Neural crest cell (in vitro differentiated cells): ENCODE results near the gene CCDC175. TPM values are rescaled to one million over a fixed set of nuclear protein-coding genes. Genes with fewer than 3 reads are reported as not detected.

ENCODE experiments used
- DNase-seq: peaks from one replicate; pipeline ENCODE4 v3.0.0; 2021; ENCODE audit warnings: low read depth, mixed read lengths, low spot score
- H3K27ac Mint-ChIP-seq: one replicate; pipeline ENCODE4 v1.8.0; 2021; ENCODE audit warnings: mild to moderate bottlenecking, mixed read lengths; ENCODE audit not compliant: unreplicated experiment
- H3K27me3 Mint-ChIP-seq: 2 replicates; pipeline ENCODE4 v1.8.0; 2021; ENCODE audit warnings: low read depth, mild to moderate bottlenecking, mixed read lengths
- H3K36me3 Mint-ChIP-seq: 2 replicates; pipeline ENCODE4 v1.8.0; 2021; ENCODE audit warnings: low read depth, mild to moderate bottlenecking, mixed read lengths
- H3K4me1 Mint-ChIP-seq: 2 replicates; pipeline ENCODE4 v1.8.0; 2021; ENCODE audit warnings: mixed read lengths
- H3K4me3 Mint-ChIP-seq: one replicate; pipeline ENCODE4 v1.8.0; 2021; ENCODE audit warnings: mild to moderate bottlenecking, mixed read lengths
- H3K9me3 Mint-ChIP-seq: 2 replicates; pipeline ENCODE4 v1.8.0; 2021; ENCODE audit warnings: mixed read lengths
- total RNA-seq: library from RNA; stranded (reverse); gene quantifications from 2 replicates; pipeline ENCODE4 v1.2.1, GENCODE V29; 2021
- TF ChIP-seq, protein P1 (sequence below): fragments of 200-600 bp; sonication (generic); conservative IDR thresholded peaks from 2 replicates; pipeline ENCODE4 v1.5.0; 2021; ENCODE audit warnings: antibody characterized with exemption, mild to moderate bottlenecking

CCDC175 gene
- total RNA-seq, 1 donor from 2014 or later: 0.19 TPM

DNA sequence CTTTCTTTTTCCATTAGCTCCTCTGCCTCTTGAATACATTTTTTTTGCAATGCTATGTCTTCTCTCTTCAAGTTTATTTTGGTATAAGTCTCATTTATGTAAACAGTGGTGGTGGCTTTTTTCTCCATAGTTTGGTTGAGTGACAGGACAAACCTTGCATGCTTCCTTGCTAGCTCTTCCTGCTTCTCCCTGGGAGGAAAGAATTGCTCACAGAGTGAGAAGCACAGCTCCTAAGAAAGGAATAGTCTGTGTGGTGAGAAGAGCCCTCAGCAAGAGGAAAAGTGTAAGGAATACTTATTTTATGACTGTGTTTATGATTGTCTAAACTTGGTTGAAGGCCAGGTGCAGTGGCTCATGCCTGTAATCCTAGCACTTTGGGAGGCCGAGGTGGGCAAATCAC, 11.5 kb downstream of the CCDC175 start:
- Mint-ChIP-seq H3K27ac (no peak overlapping the region), H3K9me3 (peaks cover 4% of the 10 kb centered on the region), H3K4me1 (peaks cover 26% of the 10 kb centered on the region), H3K27me3 (peaks cover 26% of the 10 kb centered on the region), H3K36me3 (no peaks in the 10 kb centered on the region), H3K4me3 (no peak overlapping the region)
- no peak for DNase-seq
- TF ChIP-seq, protein P1, sequence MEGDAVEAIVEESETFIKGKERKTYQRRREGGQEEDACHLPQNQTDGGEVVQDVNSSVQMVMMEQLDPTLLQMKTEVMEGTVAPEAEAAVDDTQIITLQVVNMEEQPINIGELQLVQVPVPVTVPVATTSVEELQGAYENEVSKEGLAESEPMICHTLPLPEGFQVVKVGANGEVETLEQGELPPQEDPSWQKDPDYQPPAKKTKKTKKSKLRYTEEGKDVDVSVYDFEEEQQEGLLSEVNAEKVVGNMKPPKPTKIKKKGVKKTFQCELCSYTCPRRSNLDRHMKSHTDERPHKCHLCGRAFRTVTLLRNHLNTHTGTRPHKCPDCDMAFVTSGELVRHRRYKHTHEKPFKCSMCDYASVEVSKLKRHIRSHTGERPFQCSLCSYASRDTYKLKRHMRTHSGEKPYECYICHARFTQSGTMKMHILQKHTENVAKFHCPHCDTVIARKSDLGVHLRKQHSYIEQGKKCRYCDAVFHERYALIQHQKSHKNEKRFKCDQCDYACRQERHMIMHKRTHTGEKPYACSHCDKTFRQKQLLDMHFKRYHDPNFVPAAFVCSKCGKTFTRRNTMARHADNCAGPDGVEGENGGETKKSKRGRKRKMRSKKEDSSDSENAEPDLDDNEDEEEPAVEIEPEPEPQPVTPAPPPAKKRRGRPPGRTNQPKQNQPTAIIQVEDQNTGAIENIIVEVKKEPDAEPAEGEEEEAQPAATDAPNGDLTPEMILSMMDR: no peak

DNA sequence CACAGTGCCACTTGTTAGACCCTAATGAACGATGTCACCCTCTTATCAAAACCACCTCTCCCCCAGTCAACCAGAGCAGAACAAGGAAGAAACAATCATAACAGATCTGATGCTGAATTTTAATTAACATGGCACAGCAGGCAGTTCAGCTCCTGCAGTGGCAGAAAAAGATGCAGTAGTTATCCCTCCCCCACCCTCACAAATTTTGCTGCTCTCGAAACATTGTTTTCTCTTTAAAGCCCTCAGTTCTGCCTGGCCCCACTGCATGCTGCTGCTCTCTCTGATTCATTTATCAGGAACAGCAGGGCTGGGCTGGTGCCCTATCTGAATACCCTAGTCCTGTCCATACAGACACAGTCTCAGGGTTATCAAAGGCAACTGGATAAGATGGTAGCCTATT, 12.2 kb downstream of the CCDC175 start:
- Mint-ChIP-seq H3K27me3 (peaks cover 26% of the 10 kb centered on the region), H3K27ac (no peak overlapping the region), H3K9me3 (peaks cover under 1% of the 10 kb centered on the region), H3K36me3 (no peaks in the 10 kb centered on the region), H3K4me1 (peaks cover 26% of the 10 kb centered on the region), H3K4me3 (no peak overlapping the region)
- no peak for DNase-seq
- TF ChIP-seq, protein P1: no peak

DNA sequence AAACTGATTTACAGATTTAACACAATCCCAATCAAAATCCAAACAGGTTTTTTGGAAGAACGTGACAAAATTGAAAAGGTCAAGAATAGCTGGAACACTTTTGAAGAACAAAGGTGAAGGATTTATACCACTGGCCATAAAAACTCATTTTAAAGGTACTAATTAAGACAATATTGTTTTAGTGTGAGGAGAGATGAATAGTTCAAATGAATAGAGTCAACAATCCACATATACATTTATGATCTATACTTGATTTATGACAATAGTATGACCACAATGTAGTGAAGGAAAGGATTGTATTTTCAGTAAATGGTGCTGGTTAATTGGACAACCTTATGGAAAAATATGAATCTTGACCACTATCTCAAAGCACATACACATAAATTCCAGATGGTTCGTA, 29.3 kb downstream of the CCDC175 start:
- Mint-ChIP-seq H3K4me1 (no peaks in the 10 kb centered on the region), H3K27ac (no peak overlapping the region), H3K27me3 (no peaks in the 10 kb centered on the region), H3K4me3 (no peak overlapping the region), H3K9me3 (peaks cover 3% of the 10 kb centered on the region), H3K36me3 (peaks cover 2% of the 10 kb centered on the region)
- no peak for DNase-seq
- TF ChIP-seq, protein P1: no peak

DNA sequence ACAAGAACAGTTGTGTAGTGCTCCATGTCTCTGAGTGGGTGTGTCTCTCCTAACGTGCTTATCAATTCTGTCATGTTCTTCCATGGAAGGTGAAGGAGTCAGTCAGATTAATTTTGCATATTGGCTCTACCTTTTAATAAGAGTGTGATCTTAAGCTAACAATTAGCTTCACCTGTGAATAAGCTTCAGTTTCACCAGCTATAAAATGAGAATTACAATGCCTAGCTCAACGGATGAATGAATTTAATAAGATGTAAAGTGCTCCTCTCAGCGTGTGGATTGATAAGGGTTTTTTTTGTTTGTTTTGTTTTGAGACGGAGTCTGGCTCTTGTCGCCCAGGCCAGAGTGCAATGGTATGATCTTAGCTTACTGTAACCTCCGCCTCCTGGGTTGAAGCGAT, 32.7 kb downstream of the CCDC175 start:
- DNase-seq: no peak
- TF ChIP-seq, protein P1: no peak
- H3K27ac Mint-ChIP-seq: no peak overlapping the region
- H3K4me1 Mint-ChIP-seq: peaks cover 4% of the 10 kb centered on the region
- H3K9me3 Mint-ChIP-seq: peaks cover 3% of the 10 kb centered on the region
- H3K27me3 Mint-ChIP-seq: no peaks in the 10 kb centered on the region
- H3K4me3 Mint-ChIP-seq: no peak overlapping the region
- H3K36me3 Mint-ChIP-seq: no peaks in the 10 kb centered on the region

DNA sequence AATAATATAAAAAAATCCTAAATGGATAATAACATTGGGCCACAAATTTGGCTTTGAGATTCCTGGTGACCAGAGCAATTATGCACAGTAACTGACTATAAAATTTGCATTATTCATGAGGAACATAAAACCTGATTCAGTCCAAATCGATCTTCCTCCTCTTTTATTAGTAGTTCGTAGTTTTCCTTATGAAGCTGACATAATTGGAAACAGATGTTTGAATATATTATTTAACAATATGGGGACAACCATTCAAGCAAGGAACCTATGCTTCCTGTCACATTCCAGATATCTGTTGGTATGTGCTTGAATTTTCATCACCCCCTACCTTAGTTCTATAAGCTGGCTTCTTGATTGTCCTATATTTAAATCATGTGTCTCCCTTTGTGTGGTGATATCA, 34.9 kb downstream of the CCDC175 start:
- Mint-ChIP-seq H3K36me3 (no peaks in the 10 kb centered on the region), H3K27me3 (no peaks in the 10 kb centered on the region), H3K4me3 (no peak overlapping the region), H3K4me1 (peaks cover 4% of the 10 kb centered on the region), H3K9me3 (no peaks in the 10 kb centered on the region), H3K27ac (no peak overlapping the region)
- DNase-seq: no peak
- TF ChIP-seq, protein P1: no peak

DNA sequence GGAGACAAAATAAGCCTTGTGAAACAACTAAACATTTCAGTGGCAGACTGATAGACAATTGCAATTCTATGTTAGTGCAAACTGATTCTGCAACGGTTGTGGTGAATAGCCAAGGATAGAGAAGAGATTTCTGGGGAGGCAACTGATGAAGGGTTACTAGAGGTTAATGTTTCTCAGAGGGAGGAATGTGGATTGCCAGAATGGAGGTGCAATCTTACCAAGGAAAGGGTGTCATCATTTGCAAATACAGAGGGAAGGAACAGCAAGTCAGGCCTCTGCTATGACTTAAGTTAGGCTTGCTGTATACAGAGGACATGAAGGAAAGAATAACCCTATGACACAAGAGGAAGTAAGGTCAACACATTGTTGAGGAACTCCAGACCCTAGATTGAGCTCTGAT, 35.8 kb downstream of the CCDC175 start:
- DNase-seq: no peak
- Mint-ChIP-seq H3K4me3 (no peak overlapping the region), H3K27ac (no peak overlapping the region), H3K9me3 (no peaks in the 10 kb centered on the region), H3K4me1 (peaks cover 4% of the 10 kb centered on the region), H3K36me3 (no peaks in the 10 kb centered on the region), H3K27me3 (no peaks in the 10 kb centered on the region)
- TF ChIP-seq, protein P1: no peak
